ENCODE data around the gene KCTD3.

GRCh38 chr1:215661033-215661432 is 93.9 kb downstream of the KCTD3 start:
- TF ChIP-seq CTCF (IDR thresholded peaks at IDR 0.05) (no peak), EP300 (IDR thresholded peaks at IDR 0.05) (no peak), POLR2A (IDR thresholded peaks at IDR 0.05) (no peak)
